H1 (cell line): ENCODE results near the gene ZNF227. TPM values are rescaled to one million over a fixed set of nuclear protein-coding genes. Genes with fewer than 3 reads are reported as not detected.

Experiments used
- BRCA1 ChIP-seq: IDR thresholded peaks from 2 replicates; pipeline ENCODE4 v1.6.1; 2012; ENCODE audit warnings: low read depth, low read length, improper control_type of control experiment
- CHD7 ChIP-seq: fragments of 300-600 bp; sonication (generic); IDR thresholded peaks from 2 replicates; pipeline ENCODE4 v1.7.1; 2012; ENCODE audit warnings: low read length, moderate library complexity, mild to moderate bottlenecking, inconsistent platforms; ENCODE audit not compliant: insufficient replicate concordance
- HDAC6 ChIP-seq: IDR thresholded peaks from one replicate; pipeline ENCODE4 v1.7.1; 2012; ENCODE audit warnings: low read depth, mild to moderate bottlenecking, inconsistent platforms, low read length, moderate library complexity
- KDM5A ChIP-seq: fragments of 200-600 bp; IDR thresholded peaks from 2 replicates; pipeline ENCODE4 v1.7.1; 2012; ENCODE audit warnings: mild to moderate bottlenecking, low read length, inconsistent platforms, mixed read lengths
- POLR2AphosphoS5 ChIP-seq: IDR thresholded peaks from 2 replicates; pipeline ENCODE4 v1.6.1; 2011; ENCODE audit warnings: low read depth, low read length
- USF2 ChIP-seq: IDR thresholded peaks from 2 replicates; pipeline ENCODE4 v1.6.1; 2011; ENCODE audit warnings: low read length, improper control_type of control experiment
- ZNF274 ChIP-seq: IDR thresholded peaks from 2 replicates; pipeline ENCODE4 v1.7.0; 2012; ENCODE audit warnings: low read length, borderline replicate concordance; ENCODE audit errors: extremely low read depth
- polyA plus RNA-seq, 7 experiments: library from polyadenylated mRNA; depleted of rRNA in 3 of 7; stranded (reverse) in 5 of 7; unstranded in 2 of 7; fragments of >200 nt in 5 of 7; fragments of 200-250 nt in 2 of 7; gene quantifications; 1 replicate in 5 of 7; 2 replicates in 1 of 7; 4 replicates in 1 of 7; pipeline versions ENCODE4 v1.2.1 to v1.2.3, GENCODE V29; 2011 to 2013; ENCODE audit warnings: missing spikeins in 2 of 7, mixed read lengths in 2 of 7
- total RNA-seq: library from RNA; stranded (reverse); fragmentation: NEBNext Ultra II Directional; extraction: Animal tissue kit (Norgen Biotek cat#: 25700); gene quantifications from 2 replicates; pipeline ENCODE4 v1.2.1, GENCODE V29; 2021

Gene ZNF227
- total and polyA plus RNA-seq, 2 of the 8 experiments (the other 6 are each of a cell fraction or from before 2014, with no cell fraction given): 4.9 to 23.9 TPM

- TF ChIP-seq CHD7 (no peak), BRCA1 (no peak), USF2 (no peak), HDAC6 (no peak), ZNF274 (no peak), KDM5A (no peak), POLR2AphosphoS5 (no peak)
These were observed 70.5 kb downstream of the ZNF227 start (continued) for GRCh38 chr19:44282846-44283245.
